Ovary (tissue), 9 donors: ENCODE measurements around the gene CISD2. TPM values are rescaled to one million over a fixed set of nuclear protein-coding genes. Genes with fewer than 3 reads are reported as not detected.
"Not testable (repeated sequence)": the region's sequence is repeated elsewhere in the genome, so short reads cannot be mapped to it uniquely, and the experiment has no call there.

Experiments used
- DNase-seq, 5 donors: peaks; one replicate each; pipeline ENCODE4 v3.0.0-alpha.2; 2019 to 2020
- H3K27ac ChIP-seq, 2 donors: fragments of 200-600 bp; one replicate each; pipeline versions ENCODE4 v1.5.1 to v1.8.0; 2019 to 2022
- H3K27me3 ChIP-seq: fragments of 200-600 bp; one replicate; pipeline ENCODE4 v1.8.0; 2022
- H3K36me3 ChIP-seq: fragments of 200-600 bp; sonication (generic); one replicate; pipeline ENCODE4 v1.5.1; 2019
- H3K4me1 ChIP-seq: one replicate; pipeline ENCODE4 v1.8.1; 2013; ENCODE audit warnings: mild to moderate bottlenecking, moderate library complexity; ENCODE audit not compliant: insufficient read depth
- H3K4me3 ChIP-seq: fragments of 200-600 bp; sonication (generic); one replicate; pipeline ENCODE4 v1.5.1; 2017
- H3K9me3 ChIP-seq, 2 donors: fragments of 200-600 bp in 1 of 2; sonication (generic) in 1 of 2; one replicate each; pipeline versions ENCODE4 v1.5.1 to v1.8.1; 2013 to 2019; ENCODE audit warnings: mild to moderate bottlenecking in 1 of 2, moderate library complexity in 1 of 2
- CTCF ChIP-seq, 3 donors: fragments of 450-650 bp in 2 of 3; fragments of 200-600 bp in 1 of 3; IDR thresholded peaks; one replicate each; pipeline versions ENCODE4 v1.5.1 to v1.8.0; 2016 to 2022; ENCODE audit warnings: antibody characterized with exemption in 3 of 3, mild to moderate bottlenecking in 1 of 3
- EP300 ChIP-seq: sonication (generic); formaldehyde crosslinking; IDR thresholded peaks from one replicate; pipeline ENCODE4 v1.6.1; 2017; ENCODE audit warnings: antibody characterized with exemption
- POLR2A ChIP-seq: fragments of 450-650 bp; IDR thresholded peaks from one replicate; pipeline ENCODE4 v1.6.1; 2017; ENCODE audit warnings: antibody characterized with exemption, mild to moderate bottlenecking, moderate library complexity
- WGBS, 3 donors: extraction: QIAGEN DNeasy Blood & Tissue Kit in 1 of 3; methylation state at CpG; one replicate each; pipeline versions ENCODE4 v1.1.5 to v1.1.7; 2013 to 2017; 5-methylcytosine and 5-hydroxymethylcytosine counted together
- intact Hi-C, 4 donors: fragments of 100-400 bp; cut with DNase I; formaldehyde crosslinking; loops; one replicate each; pipeline versions ENCODE4 v1.11.0 to v1.15.1; 2022 to 2023
- polyA plus RNA-seq, 2 donors: library from polyadenylated mRNA; stranded (reverse); fragments of 200-250 nt in 1 of 2; fragments of 350-450 nt in 1 of 2; fragmentation: Illumina TruSeq in 1 of 2; extraction: RNeasy Lipid Tissue Mini Kit (QIAGEN cat#74804) in 1 of 2; gene quantifications; one replicate each; pipeline ENCODE4 v1.2.3, GENCODE V29; 2013 to 2014
- total RNA-seq, 7 donors: library from RNA; depleted of rRNA in 2 of 7; stranded (reverse); fragments of >200 nt in 2 of 7; fragmentation: NEBNext Ultra II Directional in 3 of 7; extraction: Animal tissue kit (Norgen Biotek cat#: 25700) in 3 of 7; gene quantifications; one replicate each; pipeline versions ENCODE4 v1.1.0 to v1.2.4, GENCODE V29; 2016 to 2023
- donor health status: DM: no; HTN: no; CAD: no; lungs with moderate emphysema.
- donor health status: DM: no; HTN: no; CAD: no.
- donor health status: Bipolar disorder and iron deficiency.
- donor health status: DM: yes; HTN: yes; CAD: no.
- donor health status: DM: no; HTN: no; CAD: no.
- donor health status: DM: yes; HTN: yes; CAD: no.

Gene CISD2
- total and polyA plus RNA-seq, 9 donors, result 7.9 to 27.1 (median 19.1) TPM

DNA sequence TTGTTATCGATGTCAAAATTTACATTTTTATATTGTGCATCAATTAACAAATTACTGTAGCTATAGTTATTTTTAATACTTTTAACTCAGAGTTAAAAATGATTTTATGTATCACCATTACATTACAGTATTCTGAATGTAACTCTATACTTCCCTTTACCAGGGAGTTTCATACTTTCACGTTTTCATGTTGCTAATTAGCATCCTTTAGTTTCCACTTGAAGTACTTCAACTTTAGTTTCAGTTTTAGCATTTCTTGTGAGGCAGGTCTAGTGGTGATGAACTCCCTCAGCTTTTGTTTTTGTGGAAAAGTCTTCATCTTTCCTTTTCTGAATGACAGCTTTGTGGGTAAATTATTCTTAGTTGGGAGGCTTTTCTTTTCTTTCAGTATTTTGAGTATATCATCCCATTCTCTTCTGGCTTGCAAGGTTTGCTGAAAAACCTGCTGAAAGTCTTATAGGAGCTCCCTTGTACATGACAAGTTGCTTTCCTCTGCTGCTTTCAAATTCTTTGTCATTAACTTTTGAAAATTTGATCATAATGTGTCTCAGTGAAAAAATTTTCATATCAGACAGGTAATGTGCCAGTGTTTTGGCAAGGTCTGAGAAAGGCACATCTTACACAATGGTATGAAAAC lies 9.8 kb upstream of the CISD2 start:
- no peaks in the 10 kb centered on the region for H3K36me3 ChIP-seq
- H3K27ac ChIP-seq, result no peak overlapping the region
- no peak for TF ChIP-seq CTCF (IDR thresholded peaks at IDR 0.05)
- no peak for TF ChIP-seq EP300
- TF ChIP-seq POLR2A, result no peak
- H3K9me3 ChIP-seq, result no peaks in the 10 kb centered on the region
- no peak for DNase-seq
- no peak overlapping the region for H3K4me3 ChIP-seq
- no peaks in the 10 kb centered on the region for H3K27me3 ChIP-seq
- intact Hi-C loops, result no loop called here
- WGBS, 3 donors, result 92 to 99% (median 98%) methylated on average over 2 of the region's 2 CpGs
- H3K4me1 ChIP-seq, result no peaks in the 10 kb centered on the region

DNA sequence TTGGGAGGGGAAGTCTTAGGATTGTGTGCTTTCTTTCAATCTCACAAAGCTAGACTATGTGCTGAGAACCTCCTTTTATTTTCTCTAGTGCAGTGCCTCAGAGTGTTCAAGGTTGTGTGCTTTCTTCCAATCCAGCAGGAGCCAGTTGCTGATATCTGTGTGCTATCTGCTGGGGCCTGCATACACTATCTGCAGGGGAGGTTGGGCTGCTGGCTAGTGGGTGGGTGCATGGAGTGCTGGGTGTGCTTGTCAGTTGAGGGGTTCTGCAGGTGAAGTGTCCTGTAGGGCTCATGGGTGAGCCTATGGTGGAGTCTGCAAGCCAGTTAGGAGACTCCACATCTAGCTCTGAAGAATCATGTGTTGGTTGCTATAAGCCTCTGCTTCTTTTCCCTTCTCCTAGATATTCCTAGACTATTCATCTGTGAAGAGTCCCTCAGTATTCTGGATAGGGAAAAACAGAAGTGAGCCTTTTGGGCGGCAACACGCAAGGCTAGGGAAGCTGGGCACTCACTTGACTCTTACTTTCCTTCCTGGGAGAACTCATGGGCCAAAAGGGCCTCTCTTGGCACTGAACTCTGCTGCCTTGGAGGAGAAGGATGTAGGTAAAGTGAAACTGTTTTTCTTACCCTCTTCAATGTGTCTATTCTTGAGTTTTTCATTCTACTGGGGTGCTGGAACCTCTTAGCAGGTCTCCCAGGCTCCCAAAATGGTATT lies 8.0 kb upstream of the CISD2 start:
- no peak overlapping the region for H3K27ac ChIP-seq
- H3K4me1 ChIP-seq, result no peaks in the 10 kb centered on the region
- no peak overlapping the region for H3K4me3 ChIP-seq
- intact Hi-C loops, result no loop called here
- H3K27me3 ChIP-seq, result no peaks in the 10 kb centered on the region
- H3K36me3 ChIP-seq, result no peaks in the 10 kb centered on the region
- 95 to 100% (median 96%) methylated on average over 2 of the region's 2 CpGs for WGBS, 3 donors
- no peaks in the 10 kb centered on the region for H3K9me3 ChIP-seq
- DNase-seq, result no peak
- TF ChIP-seq POLR2A (no peak), EP300 (no peak), CTCF (IDR thresholded peaks at IDR 0.05) (no peak)

GRCh38 chr4:102862016-102862415 lies 6.8 kb upstream of the CISD2 start:
- intact Hi-C loops, result no loop called here
- Histone ChIP-seq H3K9me3 (no peaks in the 10 kb centered on the region), H3K36me3 (no peaks in the 10 kb centered on the region), H3K4me3 (no peak overlapping the region), H3K27me3 (no peaks in the 10 kb centered on the region), H3K4me1 (no peaks in the 10 kb centered on the region), H3K27ac (no peak overlapping the region)
- DNase-seq, result no peak
- WGBS, 3 donors, result 92 to 93% (median 92%) methylated on average over 1 of the region's 1 CpG
- TF ChIP-seq CTCF (IDR thresholded peaks at IDR 0.05) (no peak), EP300 (no peak), POLR2A (no peak)

GRCh38 chr4:102862747-102863146 lies 6.0 kb upstream of the CISD2 start:
- intact Hi-C loops, result no loop called here
- Histone ChIP-seq H3K9me3 (no peaks in the 10 kb centered on the region), H3K4me3 (no peak overlapping the region), H3K27ac (no peak overlapping the region), H3K36me3 (no peaks in the 10 kb centered on the region), H3K4me1 (no peaks in the 10 kb centered on the region), H3K27me3 (no peaks in the 10 kb centered on the region)
- WGBS, 3 donors, result 96 to 100% (median 98%) methylated on average over 1 of the region's 1 CpG
- TF ChIP-seq CTCF (IDR thresholded peaks at IDR 0.05) (no peak), POLR2A (no peak), EP300 (no peak)
- DNase-seq, result no peak

- H3K27ac ChIP-seq, intact Hi-C loops, H3K4me3 ChIP-seq, DNase-seq, H3K4me1 ChIP-seq, H3K9me3 ChIP-seq, H3K27me3 ChIP-seq, H3K36me3 ChIP-seq: not testable (repeated sequence)
- WGBS, 3 donors, result 91 to 97% (median 95%) methylated on average over 5 of the region's 5 CpGs
Measured at GRCh38 chr4:102865327-102865726, 3.5 kb upstream of the CISD2 start.
